GM06990 (cell line): ENCODE measurements around the gene JPH3.
"Not testable (repeated sequence)": the region's sequence is repeated elsewhere in the genome, so short reads cannot be mapped to it uniquely, and the experiment has no call there.

Source experiments
- DNase-seq: peaks from one replicate; pipeline ENCODE4 v3.0.0-alpha.2; 2011; ENCODE audit not compliant: insufficient read length; ENCODE audit errors: extremely low read depth
- H3K27me3 ChIP-seq: replicated peaks from 2 replicates; pipeline ENCODE4 v1.6.0; 2011; ENCODE audit warnings: low read length; ENCODE audit not compliant: control insufficient read depth, insufficient read depth
- H3K36me3 ChIP-seq: 2 replicates; pipeline ENCODE4 v1.5.1; 2011; ENCODE audit warnings: low read length; ENCODE audit not compliant: control insufficient read depth, insufficient read depth
- H3K4me3 ChIP-seq: replicated peaks from 2 replicates; pipeline ENCODE4 v1.5.1; 2011; ENCODE audit warnings: low read depth, mild to moderate bottlenecking, control low read depth, low read length
- TF ChIP-seq, protein P1 (sequence below): IDR thresholded peaks from 2 replicates; pipeline ENCODE4 v1.5.1; 2011; ENCODE audit warnings: low read length, control low read depth, mild to moderate bottlenecking, inconsistent platforms; ENCODE audit not compliant: insufficient read depth, poor library complexity, severe bottlenecking

Gene JPH3

DNA sequence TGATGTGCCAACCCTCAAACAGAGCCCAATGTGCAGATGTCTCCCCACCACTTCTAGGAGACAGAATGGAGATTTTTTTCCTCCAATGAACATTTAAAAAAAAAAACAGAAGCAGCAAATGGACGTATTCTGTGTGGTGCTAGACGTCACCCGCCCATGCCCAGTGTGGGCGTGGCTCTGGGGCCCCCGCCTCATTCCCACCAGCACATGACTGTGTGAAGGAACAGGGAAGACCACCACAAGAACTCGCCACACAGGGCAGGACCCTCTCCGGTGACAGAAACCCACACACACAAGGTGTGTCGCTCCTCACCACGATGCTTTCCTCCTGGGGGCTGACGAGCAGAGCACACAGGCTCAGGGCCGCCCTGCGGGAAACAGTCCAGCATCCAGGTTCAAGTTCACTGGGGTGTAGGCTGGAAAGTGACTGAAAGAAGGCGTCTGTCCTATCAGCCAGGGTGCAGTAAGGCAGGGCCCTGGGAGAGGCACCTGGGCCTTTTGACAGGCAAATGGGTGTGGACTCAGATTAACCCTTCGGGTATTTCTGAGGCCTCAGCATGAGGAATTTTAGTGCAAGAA is 110.0 kb downstream of the JPH3 start:
- no peaks in the 10 kb centered on the region for H3K27me3 ChIP-seq
- DNase-seq: no peak
- H3K4me3 ChIP-seq: no peak overlapping the region
- peaks cover 41% of the 10 kb centered on the region for H3K36me3 ChIP-seq
- TF ChIP-seq, protein P1, sequence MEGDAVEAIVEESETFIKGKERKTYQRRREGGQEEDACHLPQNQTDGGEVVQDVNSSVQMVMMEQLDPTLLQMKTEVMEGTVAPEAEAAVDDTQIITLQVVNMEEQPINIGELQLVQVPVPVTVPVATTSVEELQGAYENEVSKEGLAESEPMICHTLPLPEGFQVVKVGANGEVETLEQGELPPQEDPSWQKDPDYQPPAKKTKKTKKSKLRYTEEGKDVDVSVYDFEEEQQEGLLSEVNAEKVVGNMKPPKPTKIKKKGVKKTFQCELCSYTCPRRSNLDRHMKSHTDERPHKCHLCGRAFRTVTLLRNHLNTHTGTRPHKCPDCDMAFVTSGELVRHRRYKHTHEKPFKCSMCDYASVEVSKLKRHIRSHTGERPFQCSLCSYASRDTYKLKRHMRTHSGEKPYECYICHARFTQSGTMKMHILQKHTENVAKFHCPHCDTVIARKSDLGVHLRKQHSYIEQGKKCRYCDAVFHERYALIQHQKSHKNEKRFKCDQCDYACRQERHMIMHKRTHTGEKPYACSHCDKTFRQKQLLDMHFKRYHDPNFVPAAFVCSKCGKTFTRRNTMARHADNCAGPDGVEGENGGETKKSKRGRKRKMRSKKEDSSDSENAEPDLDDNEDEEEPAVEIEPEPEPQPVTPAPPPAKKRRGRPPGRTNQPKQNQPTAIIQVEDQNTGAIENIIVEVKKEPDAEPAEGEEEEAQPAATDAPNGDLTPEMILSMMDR: no peak

DNA sequence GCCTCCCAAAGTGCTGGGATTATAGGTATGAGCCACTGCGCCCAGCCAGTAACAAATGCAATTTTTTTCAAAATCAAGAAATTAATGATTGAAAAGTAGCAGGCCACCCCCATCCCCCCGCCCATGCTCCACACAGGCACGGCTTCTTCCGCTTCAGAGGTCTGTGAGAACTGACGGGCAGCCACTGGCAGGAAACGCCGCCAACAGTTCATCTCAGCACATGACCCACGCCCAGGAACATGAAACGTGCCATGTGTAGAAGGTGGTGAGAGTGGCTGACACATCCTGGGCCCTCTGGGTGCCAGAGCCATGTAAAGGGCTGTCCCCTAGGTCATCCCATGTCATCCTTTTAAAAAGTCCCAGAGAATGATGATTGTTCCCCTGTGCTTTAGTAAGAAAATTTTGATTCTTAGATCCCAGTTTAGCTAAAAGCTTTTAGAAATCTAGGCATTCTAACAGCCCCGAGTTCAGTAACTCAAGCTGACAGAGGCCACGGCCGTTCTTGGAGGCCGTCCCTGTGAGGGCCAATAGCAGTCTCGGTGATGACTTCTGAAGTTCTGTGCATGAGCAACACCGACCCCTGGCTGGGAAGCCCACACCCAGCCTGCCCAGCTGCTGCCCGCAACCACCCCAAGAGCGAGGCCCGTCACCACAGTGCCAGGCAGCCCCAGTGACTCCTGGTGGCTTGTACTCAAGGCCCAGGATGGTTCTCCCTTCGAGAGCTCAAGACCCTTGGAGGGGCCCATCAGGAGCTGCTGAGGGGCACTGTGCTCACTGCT is 111.3 kb downstream of the JPH3 start:
- H3K4me3 ChIP-seq: no peak overlapping the region

DNA sequence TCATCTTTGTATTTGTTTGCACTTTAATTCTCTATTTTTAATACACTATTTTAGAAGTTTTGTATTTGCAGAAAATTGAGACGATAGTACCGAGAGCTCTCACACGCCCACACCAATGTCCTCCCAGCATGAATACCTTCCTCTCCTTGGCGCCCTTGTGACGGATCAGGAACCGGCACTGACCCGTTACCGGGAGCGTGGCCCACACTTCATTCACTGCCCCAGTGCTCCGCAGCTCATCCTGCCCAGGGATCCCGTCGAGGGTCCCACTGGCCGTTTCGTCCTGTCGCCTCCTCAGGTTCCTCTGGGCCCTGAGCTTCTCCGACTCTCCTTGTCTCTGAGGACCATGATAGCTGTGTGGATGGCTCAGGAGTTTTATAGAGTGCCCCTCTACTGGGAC is 112.9 kb downstream of the JPH3 start:
- no peak overlapping the region for H3K4me3 ChIP-seq
- H3K27me3 ChIP-seq: no peaks in the 10 kb centered on the region
- H3K36me3 ChIP-seq: peaks cover 24% of the 10 kb centered on the region
- TF ChIP-seq, protein P1: no peak
- no peak for DNase-seq

More for the DNA sequence above, 111.3 kb downstream of the JPH3 start:
- Histone ChIP-seq H3K27me3 (no peaks in the 10 kb centered on the region), H3K36me3 (peaks cover 36% of the 10 kb centered on the region)
- TF ChIP-seq, protein P1: no peak
- no peak for DNase-seq

DNA sequence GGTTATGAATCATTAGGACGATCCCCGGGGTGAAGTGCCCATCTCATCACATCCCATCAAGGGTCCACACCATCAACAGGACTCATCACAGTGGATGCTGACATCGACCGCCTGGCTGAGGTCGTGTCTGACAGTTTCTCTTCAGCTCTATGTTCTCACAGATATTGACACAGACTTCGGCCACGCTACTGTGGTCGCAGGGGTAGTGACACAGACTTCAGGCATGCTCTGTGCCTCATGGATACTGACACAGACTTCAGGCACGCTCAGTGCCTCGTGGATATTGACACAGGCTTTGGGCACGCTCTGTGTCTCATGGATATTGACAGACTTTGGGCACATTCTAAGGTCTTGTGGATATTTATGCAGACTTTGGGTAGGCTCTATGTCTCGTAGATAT is 113.3 kb downstream of the JPH3 start:
- H3K36me3 ChIP-seq: peaks cover 21% of the 10 kb centered on the region
- DNase-seq: no peak
- TF ChIP-seq, protein P1: no peak
- no peaks in the 10 kb centered on the region for H3K27me3 ChIP-seq
- H3K4me3 ChIP-seq: no peak overlapping the region

- DNase-seq, H3K27me3 ChIP-seq, H3K4me3 ChIP-seq: not testable (repeated sequence)
- H3K36me3 ChIP-seq: peaks cover 22% of the 10 kb centered on the region
These were observed 116.5 kb downstream of the JPH3 start for GRCh38 chr16:87718831-87719230.

DNA sequence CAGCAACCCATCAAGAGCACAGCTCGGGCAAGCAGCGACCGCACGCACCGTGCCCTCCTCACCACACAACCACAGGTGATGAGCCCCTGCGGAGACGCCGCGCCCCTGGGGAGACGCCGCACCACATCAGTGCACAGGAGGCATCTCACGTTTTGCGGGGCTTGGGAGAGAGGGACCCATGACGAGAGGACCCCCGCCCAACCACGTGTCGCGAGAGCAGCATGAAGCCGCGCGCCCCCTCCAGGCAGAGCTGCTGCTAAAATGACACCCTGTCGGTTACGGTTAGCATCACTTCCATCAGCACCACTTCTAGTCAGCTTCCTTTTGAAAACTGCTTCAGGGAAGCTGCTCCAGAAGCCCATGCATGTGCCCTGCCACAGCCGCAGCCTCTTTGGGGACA is 118.1 kb downstream of the JPH3 start:
- Histone ChIP-seq H3K27me3 (no peaks in the 10 kb centered on the region), H3K36me3 (peaks cover 19% of the 10 kb centered on the region), H3K4me3 (no peak overlapping the region)
- no peak for DNase-seq
- TF ChIP-seq, protein P1: no peak
